LNCaP clone FGC (cell line): ENCODE data around the gene DNAH1.

Experiments
- DNase-seq: peaks from one replicate; pipeline ENCODE4 v3.0.0-alpha.2; 2011; ENCODE audit warnings: low read depth
- H3K4me3 ChIP-seq: 2 replicates; pipeline ENCODE4 v1.5.1; 2011; ENCODE audit warnings: mild to moderate bottlenecking, low read depth, low read length, control low read depth
- TF ChIP-seq, protein P1 (sequence below): IDR thresholded peaks from 2 replicates; pipeline ENCODE4 v1.5.1; 2012; ENCODE audit warnings: mild to moderate bottlenecking; ENCODE audit not compliant: control insufficient read depth, insufficient read depth; ENCODE audit errors: extremely low read depth

DNAH1 gene

DNA sequence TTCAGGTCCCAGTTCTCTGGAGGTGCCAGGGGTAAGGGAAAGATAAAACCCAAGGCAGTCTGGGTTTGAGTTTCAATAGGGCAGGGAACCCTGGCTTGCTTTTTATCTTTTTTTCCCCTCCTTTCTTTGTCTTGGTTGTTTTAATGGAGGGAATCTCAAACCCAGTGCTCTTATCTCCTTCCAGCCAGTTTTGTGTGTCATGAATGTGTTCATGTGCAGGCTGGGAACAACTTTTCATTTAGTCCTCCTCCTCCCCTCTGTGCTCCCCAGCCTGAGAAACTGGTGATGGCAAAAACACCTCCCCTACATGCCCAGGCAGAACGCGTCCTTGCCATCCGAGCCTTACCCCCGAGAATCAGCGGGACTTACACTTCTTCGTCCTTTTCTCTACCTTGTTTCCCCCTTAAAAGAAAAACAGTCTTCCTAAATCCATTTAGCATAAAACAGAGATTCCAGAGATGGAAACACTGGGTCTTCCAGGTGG is 117.9 kb downstream of the DNAH1 start:
- TF ChIP-seq, protein P1, sequence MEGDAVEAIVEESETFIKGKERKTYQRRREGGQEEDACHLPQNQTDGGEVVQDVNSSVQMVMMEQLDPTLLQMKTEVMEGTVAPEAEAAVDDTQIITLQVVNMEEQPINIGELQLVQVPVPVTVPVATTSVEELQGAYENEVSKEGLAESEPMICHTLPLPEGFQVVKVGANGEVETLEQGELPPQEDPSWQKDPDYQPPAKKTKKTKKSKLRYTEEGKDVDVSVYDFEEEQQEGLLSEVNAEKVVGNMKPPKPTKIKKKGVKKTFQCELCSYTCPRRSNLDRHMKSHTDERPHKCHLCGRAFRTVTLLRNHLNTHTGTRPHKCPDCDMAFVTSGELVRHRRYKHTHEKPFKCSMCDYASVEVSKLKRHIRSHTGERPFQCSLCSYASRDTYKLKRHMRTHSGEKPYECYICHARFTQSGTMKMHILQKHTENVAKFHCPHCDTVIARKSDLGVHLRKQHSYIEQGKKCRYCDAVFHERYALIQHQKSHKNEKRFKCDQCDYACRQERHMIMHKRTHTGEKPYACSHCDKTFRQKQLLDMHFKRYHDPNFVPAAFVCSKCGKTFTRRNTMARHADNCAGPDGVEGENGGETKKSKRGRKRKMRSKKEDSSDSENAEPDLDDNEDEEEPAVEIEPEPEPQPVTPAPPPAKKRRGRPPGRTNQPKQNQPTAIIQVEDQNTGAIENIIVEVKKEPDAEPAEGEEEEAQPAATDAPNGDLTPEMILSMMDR, result no peak
- no peak for DNase-seq
- no peak overlapping the region for H3K4me3 ChIP-seq

DNA sequence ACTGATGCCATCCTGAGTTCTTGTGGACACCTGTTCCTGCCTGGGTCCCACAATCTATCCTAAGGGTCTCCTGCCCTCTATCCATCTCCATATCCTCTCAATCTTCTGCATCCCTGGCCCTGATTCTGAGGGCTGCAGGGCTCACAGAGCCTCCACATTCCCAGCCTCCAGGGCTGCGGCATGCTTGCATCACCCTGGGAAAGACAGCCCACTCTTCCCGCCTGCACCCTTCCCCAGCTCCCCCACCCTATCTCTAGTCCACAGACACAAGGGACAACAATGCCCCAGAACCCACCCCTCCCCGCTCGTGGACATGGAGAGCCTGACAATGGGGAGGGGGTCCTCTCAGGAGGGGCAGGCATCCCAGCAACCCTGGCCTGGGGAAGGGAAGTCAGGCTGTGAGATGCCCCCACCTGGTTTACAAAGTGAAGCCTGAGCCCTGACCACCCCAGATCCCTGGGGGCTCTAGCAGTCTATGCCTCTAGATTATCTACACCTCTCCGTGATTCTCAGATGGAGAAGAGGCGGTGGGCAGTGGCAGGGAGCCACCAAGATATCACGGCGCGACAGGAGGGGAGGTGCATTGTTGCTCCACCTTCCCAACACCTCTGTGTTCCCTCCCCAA is 118.5 kb downstream of the DNAH1 start:
- no peak overlapping the region for H3K4me3 ChIP-seq
- DNase-seq, result no peak
- TF ChIP-seq, protein P1, result no peak

DNA sequence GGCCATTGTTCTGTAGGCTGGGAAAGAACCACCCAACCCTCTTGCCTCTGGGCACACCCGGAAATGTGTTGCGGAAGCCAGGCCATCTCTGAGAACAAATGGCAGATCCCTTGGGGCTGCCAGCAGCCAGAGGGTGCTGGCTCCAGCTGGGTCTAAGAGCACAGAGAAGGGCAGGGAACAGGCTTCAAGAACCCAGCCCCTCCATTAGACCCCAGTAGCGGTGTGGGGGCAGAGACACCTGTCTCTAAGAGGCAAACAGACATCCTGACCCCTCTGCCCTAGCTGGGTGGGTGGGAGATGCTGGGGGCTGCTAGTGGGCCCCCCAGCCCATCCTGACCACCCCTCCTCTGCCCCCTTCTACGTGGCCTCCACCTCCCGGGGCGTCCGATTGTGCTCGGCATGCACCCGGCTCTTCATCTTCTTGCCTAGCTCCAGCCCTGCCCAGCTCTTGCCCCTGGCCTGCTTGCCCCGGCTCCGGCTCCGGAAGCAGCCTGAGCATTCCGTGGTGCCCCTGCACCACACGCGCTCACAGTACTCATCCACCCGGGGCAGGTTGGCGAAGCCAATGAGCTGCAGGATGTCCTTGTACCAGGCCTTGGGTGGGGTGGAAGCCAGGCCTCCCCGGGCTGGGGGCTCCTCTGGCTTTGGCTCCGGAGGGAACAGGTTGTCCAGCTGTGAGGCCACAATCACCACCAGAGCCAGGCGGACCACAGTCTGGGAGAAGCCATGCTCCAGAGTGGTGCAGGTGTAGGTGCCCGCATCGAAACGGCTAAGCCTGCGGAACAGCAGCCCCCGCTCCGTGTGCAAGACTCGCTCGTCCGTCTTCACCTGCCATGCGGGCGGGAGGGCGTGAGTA is 119.4 kb downstream of the DNAH1 start:
- TF ChIP-seq, protein P1, result no peak
- DNase-seq, result no peak
- no peak overlapping the region for H3K4me3 ChIP-seq

DNA sequence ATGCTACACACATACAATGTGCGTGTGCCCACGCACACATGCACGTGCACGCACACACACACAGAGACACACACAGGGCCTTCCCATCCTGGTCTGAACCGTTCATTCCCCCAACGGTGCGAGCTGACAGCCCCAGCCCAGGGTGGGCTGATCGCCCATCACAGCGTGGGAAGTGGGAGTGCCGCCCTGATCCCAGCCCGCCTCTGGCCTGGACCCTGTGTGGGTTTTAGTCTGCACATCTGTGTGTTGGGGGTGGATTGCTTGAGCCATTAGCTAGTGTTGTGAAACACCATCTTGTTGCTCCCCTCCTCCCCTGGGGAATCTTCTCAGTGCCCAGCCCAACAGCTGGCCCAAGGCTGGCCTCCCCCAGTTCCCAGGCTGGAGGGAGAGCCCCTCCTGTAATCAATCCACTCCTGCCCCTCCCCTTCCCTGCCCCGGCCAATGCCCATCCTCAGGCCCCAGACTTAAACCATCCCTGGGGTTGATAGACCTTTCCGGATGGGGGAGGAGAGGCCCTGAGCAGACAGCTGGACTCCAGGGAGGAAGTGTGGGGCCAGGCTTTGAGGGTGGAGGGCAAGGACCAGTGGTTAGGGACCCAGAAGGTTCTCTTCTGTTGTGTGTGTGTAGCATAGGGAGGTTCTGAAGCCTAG is 120.5 kb downstream of the DNAH1 start:
- DNase-seq, result no peak
- TF ChIP-seq, protein P1, result no peak
- H3K4me3 ChIP-seq, result no peak overlapping the region

DNA sequence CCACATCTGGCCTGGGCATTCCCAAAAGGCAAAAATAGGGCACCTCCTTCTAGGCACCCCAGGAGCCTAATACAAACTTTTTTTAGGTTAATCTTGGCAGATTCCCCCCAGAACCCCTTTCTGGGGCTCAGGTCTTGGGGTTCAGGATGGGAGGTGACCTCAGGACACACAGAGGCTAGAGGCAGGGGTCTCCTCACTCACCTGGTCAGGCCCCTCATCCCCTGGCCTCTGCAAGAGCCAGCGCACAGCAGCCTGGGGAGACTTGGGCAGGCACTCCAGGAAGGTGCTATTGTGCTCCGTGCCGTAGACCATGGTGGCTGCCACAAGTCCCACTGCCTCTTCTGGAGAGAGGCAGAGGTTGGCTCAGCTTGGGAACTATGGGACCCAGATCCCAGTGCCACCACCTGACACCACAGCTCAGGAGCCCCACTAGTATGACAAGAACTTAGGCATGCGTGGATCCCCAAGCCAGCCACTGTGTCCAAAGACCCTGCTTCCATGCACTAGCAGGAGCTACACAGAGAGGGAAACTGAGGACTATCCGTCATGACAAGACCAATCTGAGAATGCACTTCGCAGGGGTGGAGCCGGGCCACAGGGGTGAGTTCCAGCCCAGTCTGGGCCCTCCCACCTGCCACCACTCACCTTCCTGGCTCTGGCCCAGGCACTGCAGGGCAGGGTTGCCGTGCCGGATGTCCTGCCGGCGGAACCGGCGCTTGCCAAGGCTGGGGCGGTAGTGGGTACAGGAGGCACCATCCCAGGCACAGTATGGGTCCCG is 121.4 kb downstream of the DNAH1 start:
- H3K4me3 ChIP-seq, result no peak overlapping the region
- peak; percentile 68 for DNase-seq
- TF ChIP-seq, protein P1, result no peak

DNA sequence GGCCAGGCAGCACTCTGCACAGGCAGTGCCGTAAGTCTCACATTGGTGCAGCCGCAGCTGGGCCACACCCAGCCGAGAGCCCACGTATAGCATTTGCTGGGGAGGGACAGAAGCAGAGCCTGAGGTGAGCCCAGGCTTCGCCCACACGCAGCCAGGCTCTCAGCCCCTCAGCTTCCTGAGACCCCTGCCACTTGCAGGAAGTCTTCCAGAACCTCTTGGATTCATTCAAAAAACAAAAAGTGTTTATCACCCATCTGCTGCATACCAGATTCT is 121.9 kb downstream of the DNAH1 start:
- DNase-seq, result no peak
- TF ChIP-seq, protein P1, result no peak
- no peak overlapping the region for H3K4me3 ChIP-seq
